DMS79 (cell line): Measurements from ENCODE around the gene PPIB.

ENCODE experiments used
- DNase-seq: peaks from one replicate; lab custom pipeline; 2025; lab: John Stamatoyannopoulos, UW

The PPIB gene

GRCh38 chr15:64158363-64159134, 4.3 kb downstream of the PPIB start:
- DNase-seq: no peak

DNA sequence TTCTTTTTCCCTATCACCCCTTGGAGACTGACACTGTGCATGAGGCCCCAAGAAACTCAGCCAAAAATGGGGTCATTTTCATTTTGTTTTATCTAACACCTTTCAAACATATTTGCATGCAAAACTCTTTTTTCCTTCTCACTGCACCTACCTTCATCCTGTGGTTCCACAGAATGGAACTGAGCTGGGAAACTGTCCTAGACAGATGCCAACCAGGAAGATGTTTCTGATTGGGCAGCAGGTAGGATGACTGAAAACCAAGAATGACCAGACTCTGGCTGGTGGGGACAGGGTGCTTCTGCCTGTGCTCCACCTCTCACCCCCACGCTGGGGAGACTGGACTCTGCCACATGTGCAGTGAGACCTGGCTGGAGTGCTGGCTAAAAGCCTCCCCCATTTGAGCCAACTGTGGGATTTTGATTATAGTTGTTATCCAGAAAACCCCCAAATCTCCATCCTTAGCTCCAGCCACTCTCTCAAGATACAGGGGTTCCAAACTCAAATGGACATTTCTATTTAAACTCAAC, 5.2 kb downstream of the PPIB start:
- DNase-seq: no peak

DNA sequence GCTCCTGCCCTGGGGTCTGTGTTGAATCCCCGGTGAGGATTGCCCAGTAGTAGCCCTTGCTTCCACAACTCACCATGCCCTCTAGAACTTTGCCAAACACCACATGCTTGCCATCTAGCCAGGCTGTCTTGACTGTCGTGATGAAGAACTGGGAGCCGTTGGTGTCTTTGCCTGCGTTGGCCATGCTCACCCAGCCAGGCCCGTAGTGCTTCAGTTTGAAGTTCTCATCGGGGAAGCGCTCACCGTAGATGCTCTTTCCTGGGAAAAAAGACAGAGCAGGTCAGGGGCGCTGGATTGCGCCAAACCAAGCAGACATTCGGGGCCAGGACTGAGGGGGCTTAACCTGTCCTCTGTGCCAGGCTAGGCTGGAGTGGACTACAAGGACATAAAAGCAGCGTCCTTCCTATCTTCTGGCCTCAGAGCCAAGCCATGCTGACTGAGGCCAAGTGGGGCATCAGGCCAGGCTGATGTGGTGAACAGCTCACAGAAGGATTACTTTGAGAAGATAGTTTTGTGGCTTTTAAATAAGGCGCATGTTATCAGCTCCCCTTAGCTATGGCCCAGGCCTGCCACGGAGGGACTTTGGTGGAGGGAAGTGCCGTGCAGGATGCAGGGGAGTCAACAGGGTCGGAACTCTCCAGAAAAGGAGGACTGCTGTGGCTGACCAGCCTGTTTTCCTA, 6.0 kb downstream of the PPIB start:
- DNase-seq: no peak

- no peak for DNase-seq
These were observed 6.8 kb downstream of the PPIB start for GRCh38 chr15:64155802-64156651.

- DNase-seq: peak; percentile 36
These were observed 9.1 kb downstream of the PPIB start for GRCh38 chr15:64153480-64154367.

DNA sequence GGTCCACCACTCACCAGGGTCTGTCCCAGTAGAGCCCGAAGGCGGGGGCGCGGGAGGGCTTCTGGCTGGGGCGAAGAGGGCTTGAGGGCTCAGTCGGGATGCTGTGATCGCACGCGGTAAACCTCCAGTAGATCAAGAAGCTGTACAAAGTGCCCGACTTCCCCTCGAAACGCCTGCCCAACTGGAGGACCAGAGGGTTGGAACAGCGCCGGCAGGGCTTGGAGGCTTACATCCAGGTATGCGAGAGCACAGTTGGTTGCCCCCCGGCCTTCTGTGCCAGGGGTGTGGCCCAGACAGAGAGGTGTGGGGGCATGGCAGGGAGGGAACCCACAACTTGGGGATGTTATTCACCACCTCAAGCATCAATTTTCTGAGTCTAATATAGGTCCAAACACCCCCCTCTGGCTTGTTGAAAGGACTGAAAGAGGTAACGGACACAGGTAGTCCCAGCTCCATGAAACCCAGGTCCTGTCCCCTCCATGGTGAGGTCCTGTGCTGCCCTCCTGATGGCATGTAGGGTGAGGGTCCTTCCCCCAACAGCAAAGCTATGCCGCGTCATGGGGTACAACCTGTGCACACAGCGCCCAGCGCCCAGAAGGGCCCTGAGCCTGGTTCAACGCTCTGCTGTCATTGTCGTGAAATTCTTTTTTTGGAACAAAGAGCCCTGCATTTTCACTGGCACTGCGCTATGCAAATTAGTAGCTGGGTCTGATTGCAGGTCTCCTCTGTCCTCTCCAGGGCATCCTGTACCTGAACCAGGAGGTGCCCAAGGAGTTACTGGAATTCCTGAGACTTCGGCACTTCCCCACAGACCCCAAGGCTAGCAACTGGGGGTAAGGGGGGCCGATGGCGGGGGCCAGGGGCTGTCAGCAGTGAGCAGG, 10.1 kb downstream of the PPIB start:
- no peak for DNase-seq

DNA sequence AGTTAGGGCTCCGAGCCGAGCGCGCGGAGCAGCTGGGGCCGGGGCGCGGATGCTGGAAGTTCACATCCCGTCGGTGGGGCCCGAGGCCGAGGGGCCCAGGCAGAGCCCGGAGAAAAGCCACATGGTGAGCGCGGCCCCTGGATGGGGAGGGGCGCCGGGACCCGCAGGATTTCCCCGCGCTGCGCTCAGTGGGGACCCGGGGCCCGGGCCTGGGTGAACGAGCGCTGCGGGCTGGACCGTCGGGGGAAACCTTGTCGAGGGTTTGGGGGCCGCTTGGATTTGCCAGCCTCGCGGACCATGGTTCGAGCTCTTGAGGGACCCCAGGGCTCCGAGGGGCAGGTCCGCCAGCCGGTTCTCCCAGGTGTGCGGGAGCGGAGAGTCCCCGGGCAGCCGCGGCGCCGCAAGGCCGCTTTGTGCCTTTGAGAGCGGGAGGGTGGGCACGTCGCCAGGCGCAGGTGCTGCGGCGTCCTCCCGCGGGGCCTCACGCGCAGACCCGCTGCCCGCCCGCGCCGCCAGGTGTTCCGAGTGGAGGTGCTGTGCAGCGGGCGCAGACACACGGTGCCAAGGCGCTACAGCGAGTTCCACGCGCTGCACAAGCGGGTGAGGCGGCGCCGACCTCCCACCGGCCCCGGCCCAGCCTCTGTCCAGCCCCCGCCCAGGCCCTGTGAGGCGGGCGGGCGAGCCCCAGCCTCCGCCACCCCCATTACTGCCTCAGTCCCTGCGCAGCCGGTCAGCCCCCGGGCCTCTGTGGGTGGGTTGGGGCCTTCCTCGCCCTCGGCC, 10.9 kb downstream of the PPIB start, which contains the start of gene SNX22:
SNX22 (plus strand) TSS at position 5 of the 780 bp plus-strand sequence; CDS start at position 50, 45 bp downstream.
- DNase-seq: peak; percentile 1

- no peak for DNase-seq
These were observed 12.8 kb downstream of the PPIB start for GRCh38 chr15:64149893-64150578.

DNA sequence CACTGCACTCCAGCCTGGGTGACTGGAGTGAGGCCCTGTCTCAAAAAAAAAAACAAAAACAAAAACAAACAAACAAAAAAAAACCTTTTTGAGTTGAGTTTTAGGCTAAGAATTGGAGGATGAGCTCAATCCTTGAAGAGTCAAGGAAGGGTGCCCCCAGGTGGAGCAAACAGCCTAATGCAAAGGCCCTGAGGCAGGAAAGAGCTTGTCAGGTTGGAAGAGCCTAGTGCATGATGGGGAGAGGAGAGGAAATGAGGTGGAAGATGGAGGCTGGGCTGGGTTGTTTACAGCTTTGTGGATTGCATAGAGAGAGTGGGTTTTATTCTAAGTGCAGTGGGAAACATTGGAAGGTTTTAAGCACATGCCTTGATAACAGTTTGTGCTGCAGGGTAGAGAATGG, 13.4 kb downstream of the PPIB start:
- no peak for DNase-seq

DNA sequence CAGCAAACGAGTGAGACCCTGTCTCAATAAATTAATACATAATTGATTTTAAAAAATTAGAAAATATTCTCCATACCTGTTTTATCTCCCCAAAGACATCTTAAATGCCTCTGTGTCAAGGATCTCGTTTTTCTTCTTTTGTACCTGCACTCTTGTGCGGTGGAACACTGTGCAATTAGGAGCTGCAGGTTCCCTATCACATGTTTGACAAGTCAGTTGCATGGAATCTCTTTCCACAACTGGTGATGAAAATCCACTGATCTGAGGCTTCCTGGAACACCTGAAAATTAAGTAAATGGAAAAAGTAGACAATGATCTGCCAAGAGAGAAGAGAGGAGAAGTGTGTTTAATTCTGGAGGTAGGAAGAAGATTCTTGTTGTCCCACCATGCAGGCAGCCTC, 14.2 kb downstream of the PPIB start:
- no peak for DNase-seq

GRCh38 chr15:64148168-64148567, 14.7 kb downstream of the PPIB start:
- no peak for DNase-seq

DNA sequence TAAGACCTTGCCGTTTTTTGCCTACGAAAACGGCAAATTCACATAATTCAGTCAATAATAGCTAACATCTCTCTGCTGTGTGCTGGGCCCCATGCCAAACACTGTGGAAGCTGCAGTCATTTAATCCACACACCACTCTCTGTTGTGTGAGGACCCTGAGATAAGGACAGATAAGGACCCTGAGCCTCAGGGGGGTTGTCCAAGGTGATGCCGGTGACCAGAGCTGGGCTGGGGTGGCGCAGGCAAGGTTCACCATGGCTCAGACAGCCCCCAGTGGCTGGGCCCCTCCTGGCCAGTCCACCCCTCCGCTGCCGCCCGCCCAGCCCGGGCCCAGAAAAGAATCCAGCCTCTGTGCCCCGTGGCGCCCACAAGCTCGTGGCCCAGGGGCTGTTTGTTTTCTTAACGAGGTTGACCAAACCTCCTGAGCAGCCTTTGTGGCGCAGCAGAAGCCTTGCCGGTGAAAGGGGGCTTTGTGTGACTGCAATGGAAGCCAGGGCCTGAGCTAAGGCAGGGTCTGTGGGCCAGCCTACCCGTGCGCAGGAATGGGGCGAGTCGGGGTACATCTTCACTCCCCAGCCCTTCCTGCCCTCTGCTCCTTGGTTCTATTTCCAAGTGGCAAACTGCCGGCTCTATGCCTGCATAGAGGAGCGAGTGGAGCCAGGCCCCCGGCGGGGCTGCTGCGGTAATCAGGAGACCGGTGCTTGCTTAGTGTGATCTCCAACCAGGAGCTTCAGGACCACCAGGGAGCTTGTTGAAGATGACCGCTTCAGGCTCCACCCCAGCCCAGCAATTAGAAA, 15.7 kb downstream of the PPIB start:
- no peak for DNase-seq

GRCh38 chr15:64146520-64146884, 16.3 kb downstream of the PPIB start:
- no peak for DNase-seq

DNA sequence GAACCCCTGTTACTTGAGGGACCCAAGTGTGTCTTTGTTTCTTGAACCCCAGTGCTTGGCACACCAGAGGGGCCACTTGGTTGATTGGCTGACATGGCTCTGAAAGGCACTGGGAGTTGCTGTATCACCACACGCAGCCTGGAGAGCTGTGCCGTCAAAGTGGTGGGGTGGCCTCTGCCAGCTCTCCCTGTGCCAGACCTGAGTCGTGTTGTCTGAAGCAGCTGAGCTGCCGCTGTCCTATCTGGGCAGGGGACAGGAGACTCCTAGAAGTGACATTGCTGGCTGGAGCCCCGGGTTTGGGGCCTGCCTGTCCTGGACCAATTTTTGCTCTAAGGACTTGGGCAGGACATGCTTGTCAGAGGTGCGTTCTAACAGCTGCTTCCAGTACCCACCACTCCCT, 16.8 kb downstream of the PPIB start:
- DNase-seq: no peak

GRCh38 chr15:64144565-64145281, 18.1 kb downstream of the PPIB start:
- no peak for DNase-seq

GRCh38 chr15:64144192-64144564, 18.6 kb downstream of the PPIB start:
- no peak for DNase-seq

- no peak for DNase-seq
These were observed 19.5 kb downstream of the PPIB start for GRCh38 chr15:64143276-64143675.
